HL-60 (cell line): ENCODE measurements around the gene MYO5C.
"Not testable (repeated sequence)": the region's sequence is repeated elsewhere in the genome, so short reads cannot be mapped to it uniquely, and the experiment has no call there.

Source experiments
- DNase-seq, 2 experiments: peaks; one replicate each; pipeline ENCODE4 v3.0.0-alpha.2; 2010 to 2020; ENCODE audit warnings: low read depth in 1 of 2, low spot score in 1 of 2
- H3K27ac ChIP-seq: fragments of 250-450 bp; sonication (Bioruptor Pico); replicated peaks from 2 replicates; pipeline ENCODE4 v1.5.1; 2020; ENCODE audit warnings: mild to moderate bottlenecking, moderate library complexity
- H3K27me3 ChIP-seq: fragments of 250-450 bp; sonication (Bioruptor Pico); 2 replicates; pipeline ENCODE4 v1.5.1; 2021; ENCODE audit warnings: mild to moderate bottlenecking, moderate library complexity; ENCODE audit not compliant: insufficient read depth, poor library complexity, severe bottlenecking
- H3K4me3 ChIP-seq: replicated peaks from 2 replicates; pipeline ENCODE4 v1.5.1; 2011; ENCODE audit warnings: mild to moderate bottlenecking, control low read depth, low read length; ENCODE audit not compliant: insufficient read depth
- CTCF ChIP-seq: IDR thresholded peaks from one replicate; pipeline ENCODE4 v1.5.1; 2011; ENCODE audit warnings: low read length, control low read depth, inconsistent platforms; ENCODE audit not compliant: insufficient read depth
- GABPA ChIP-seq: IDR thresholded peaks from 2 replicates; pipeline ENCODE4 v1.6.1; 2012; ENCODE audit warnings: low read depth
- POLR2AphosphoS5 ChIP-seq: IDR thresholded peaks from 2 replicates; pipeline ENCODE4 v1.6.1; 2012; ENCODE audit warnings: low read depth
- REST ChIP-seq: IDR thresholded peaks from 2 replicates; pipeline ENCODE4 v1.6.1; 2012; ENCODE audit warnings: low read depth; ENCODE audit not compliant: insufficient replicate concordance
- SPI1 ChIP-seq: IDR thresholded peaks from 2 replicates; pipeline ENCODE4 v1.6.1; 2012; ENCODE audit warnings: low read depth, mild to moderate bottlenecking, borderline replicate concordance

Gene MYO5C

GRCh38 chr15:52171386-52171785, 124.2 kb downstream of the MYO5C start:
- no peak for TF ChIP-seq CTCF
- no peak for TF ChIP-seq REST
- no peak for TF ChIP-seq POLR2AphosphoS5
- TF ChIP-seq SPI1, result no peak
- no peak for TF ChIP-seq GABPA
- H3K4me3 ChIP-seq, result no peak overlapping the region
- DNase-seq, result peak in 1 of 2 experiments; percentile 33
- H3K27ac ChIP-seq, result no peak overlapping the region
- no peaks in the 10 kb centered on the region for H3K27me3 ChIP-seq

- not testable (repeated sequence) for H3K4me3 ChIP-seq, DNase-seq, H3K27me3 ChIP-seq, H3K27ac ChIP-seq
These were observed 125.4 kb downstream of the MYO5C start for GRCh38 chr15:52170199-52170598.

GRCh38 chr15:52165494-52166131, 130.0 kb downstream of the MYO5C start:
- not testable (repeated sequence) for H3K4me3 ChIP-seq, H3K27me3 ChIP-seq, H3K27ac ChIP-seq, DNase-seq

- peak in 1 of 2 experiments; percentile 41 for DNase-seq
- Histone ChIP-seq H3K27ac (no peak overlapping the region), H3K27me3 (no peaks in the 10 kb centered on the region), H3K4me3 (no peak overlapping the region)
- TF ChIP-seq SPI1, result peak; percentile 87
- no peak for TF ChIP-seq POLR2AphosphoS5
These were observed 130.9 kb downstream of the MYO5C start for GRCh38 chr15:52164631-52165265.

- Histone ChIP-seq H3K27ac (no peak overlapping the region), H3K27me3 (no peaks in the 10 kb centered on the region), H3K4me3 (no peak overlapping the region)
- no peak for TF ChIP-seq SPI1
- TF ChIP-seq POLR2AphosphoS5, result no peak
- TF ChIP-seq REST, result no peak
- no peak for TF ChIP-seq CTCF
- TF ChIP-seq GABPA, result no peak
- no peak for DNase-seq
These were observed 132.0 kb downstream of the MYO5C start for GRCh38 chr15:52163321-52164190.
